ENCODE data around the gene PRDM16.

DNA sequence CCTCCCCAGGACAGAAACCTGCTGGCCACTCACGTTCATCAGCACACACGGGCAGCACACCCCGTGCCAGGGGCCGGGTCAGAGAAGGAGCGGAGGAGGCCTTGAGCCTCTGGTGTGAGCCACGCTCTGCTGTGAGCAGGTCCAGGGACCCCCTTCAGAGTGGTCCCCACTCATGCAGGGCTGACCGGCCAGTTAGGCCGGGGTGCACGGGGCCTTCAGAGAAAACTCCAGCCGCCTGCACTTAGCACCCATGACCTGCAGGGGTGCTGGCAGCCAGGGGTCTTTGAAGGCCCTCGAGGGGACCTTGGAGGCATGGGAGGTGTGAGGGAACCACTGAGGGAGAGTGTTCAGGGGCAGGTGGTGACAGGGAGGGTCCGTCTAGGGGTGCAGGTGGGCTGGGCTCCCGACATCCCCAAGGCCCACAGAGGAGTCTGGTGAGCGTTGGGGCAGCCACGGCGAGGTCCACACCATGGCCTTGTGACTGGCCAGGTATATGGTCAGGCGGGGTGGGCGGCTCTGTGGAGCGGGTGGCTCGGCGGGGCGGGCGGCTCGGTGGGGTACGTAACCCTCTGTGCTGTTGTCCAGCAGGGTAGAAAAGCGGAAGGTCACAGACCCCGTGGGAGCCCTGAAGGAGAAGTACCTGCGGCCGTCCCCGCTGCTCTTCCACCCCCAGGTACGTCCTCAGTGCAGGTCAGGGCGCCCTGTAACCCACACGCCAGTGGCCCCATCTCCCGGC lies 345.1 kb downstream of the PRDM16 start:
- TF ChIP-seq, protein P1, sequence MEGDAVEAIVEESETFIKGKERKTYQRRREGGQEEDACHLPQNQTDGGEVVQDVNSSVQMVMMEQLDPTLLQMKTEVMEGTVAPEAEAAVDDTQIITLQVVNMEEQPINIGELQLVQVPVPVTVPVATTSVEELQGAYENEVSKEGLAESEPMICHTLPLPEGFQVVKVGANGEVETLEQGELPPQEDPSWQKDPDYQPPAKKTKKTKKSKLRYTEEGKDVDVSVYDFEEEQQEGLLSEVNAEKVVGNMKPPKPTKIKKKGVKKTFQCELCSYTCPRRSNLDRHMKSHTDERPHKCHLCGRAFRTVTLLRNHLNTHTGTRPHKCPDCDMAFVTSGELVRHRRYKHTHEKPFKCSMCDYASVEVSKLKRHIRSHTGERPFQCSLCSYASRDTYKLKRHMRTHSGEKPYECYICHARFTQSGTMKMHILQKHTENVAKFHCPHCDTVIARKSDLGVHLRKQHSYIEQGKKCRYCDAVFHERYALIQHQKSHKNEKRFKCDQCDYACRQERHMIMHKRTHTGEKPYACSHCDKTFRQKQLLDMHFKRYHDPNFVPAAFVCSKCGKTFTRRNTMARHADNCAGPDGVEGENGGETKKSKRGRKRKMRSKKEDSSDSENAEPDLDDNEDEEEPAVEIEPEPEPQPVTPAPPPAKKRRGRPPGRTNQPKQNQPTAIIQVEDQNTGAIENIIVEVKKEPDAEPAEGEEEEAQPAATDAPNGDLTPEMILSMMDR (conservative IDR thresholded peaks at IDR 0.05; ENCODE audit: low read depth, low read length), result no peak
- TF ChIP-seq, protein P2, sequence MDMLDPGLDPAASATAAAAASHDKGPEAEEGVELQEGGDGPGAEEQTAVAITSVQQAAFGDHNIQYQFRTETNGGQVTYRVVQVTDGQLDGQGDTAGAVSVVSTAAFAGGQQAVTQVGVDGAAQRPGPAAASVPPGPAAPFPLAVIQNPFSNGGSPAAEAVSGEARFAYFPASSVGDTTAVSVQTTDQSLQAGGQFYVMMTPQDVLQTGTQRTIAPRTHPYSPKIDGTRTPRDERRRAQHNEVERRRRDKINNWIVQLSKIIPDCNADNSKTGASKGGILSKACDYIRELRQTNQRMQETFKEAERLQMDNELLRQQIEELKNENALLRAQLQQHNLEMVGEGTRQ (IDR thresholded peaks at IDR 0.05; ENCODE audit: low read depth, low read length), result no peak
- no peak for TF ChIP-seq POLR2A (IDR thresholded peaks at IDR 0.05; ENCODE audit: low read depth, low read length)
- no peak for TF ChIP-seq FOS (IDR thresholded peaks at IDR 0.05; ENCODE audit: low read depth, low read length)
- no peak for TF ChIP-seq SMC3 (IDR thresholded peaks at IDR 0.05; ENCODE audit: low read depth, low read length)
- TF ChIP-seq BHLHE40 (IDR thresholded peaks at IDR 0.05; ENCODE audit: low read depth, low read length), result no peak
- no peak for TF ChIP-seq MAFK (IDR thresholded peaks at IDR 0.05; ENCODE audit: low read depth, low read length)
- no peak for TF ChIP-seq CHD1 (IDR thresholded peaks at IDR 0.05; ENCODE audit: low read depth, low read length)
